GM12878 (cell line): Measurements from ENCODE around the gene LMTK3. TPM values are rescaled to one million over a fixed set of nuclear protein-coding genes. Genes with fewer than 3 reads are reported as not detected.

Source experiments
- ASH2L ChIP-seq: fragments of 300-600, 200-600 bp; sonication (generic); IDR thresholded peaks from 2 replicates; pipeline ENCODE4 v1.6.1; 2017; ENCODE audit warnings: low read depth, mild to moderate bottlenecking, borderline replicate concordance
- BCLAF1 ChIP-seq: fragments of 450-650 bp; IDR thresholded peaks from 2 replicates; pipeline ENCODE4 v1.6.1; 2017; ENCODE audit warnings: antibody characterized with exemption, mild to moderate bottlenecking, moderate library complexity
- CREB1 ChIP-seq: IDR thresholded peaks from 2 replicates; pipeline ENCODE4 v1.6.1; 2012; ENCODE audit warnings: low read depth, mild to moderate bottlenecking, inconsistent platforms
- IKZF1 ChIP-seq: fragments of 450-650 bp; conservative IDR thresholded peaks from 2 replicates; pipeline ENCODE4 v1.6.1; 2017; ENCODE audit warnings: antibody characterized with exemption, mild to moderate bottlenecking
- IRF3 ChIP-seq: fragments of 450-650 bp; IDR thresholded peaks from 2 replicates; pipeline ENCODE4 v1.6.1; 2014; ENCODE audit warnings: mild to moderate bottlenecking
- LARP7 ChIP-seq: fragments of 450-650 bp; IDR thresholded peaks from 2 replicates; pipeline ENCODE4 v1.6.1; 2017; ENCODE audit warnings: mild to moderate bottlenecking
- NR2C1 ChIP-seq: fragments of 450-650 bp; IDR thresholded peaks from 2 replicates; pipeline ENCODE4 v1.6.1; 2017; ENCODE audit warnings: antibody characterized with exemption, mild to moderate bottlenecking, moderate library complexity
- PKNOX1 ChIP-seq: fragments of 450-650 bp; IDR thresholded peaks from 2 replicates; pipeline ENCODE4 v1.6.1; 2016; ENCODE audit warnings: mild to moderate bottlenecking
- RAD21 ChIP-seq: IDR thresholded peaks from 2 replicates; pipeline ENCODE4 v1.6.1; 2011; ENCODE audit warnings: mild to moderate bottlenecking, low read depth, low read length, moderate library complexity; ENCODE audit not compliant: insufficient read depth
- RAD51 ChIP-seq: fragments of 450-650 bp; IDR thresholded peaks from 2 replicates; pipeline ENCODE4 v1.6.1; 2016; ENCODE audit warnings: moderate library complexity, mild to moderate bottlenecking, inconsistent platforms
- RCOR1 ChIP-seq: conservative IDR thresholded peaks from 2 replicates; pipeline ENCODE4 v1.6.1; 2012; ENCODE audit warnings: low read depth, low read length, improper control_type of control experiment
- RFX5 ChIP-seq: IDR thresholded peaks from 2 replicates; pipeline ENCODE4 v1.6.1; 2011; ENCODE audit warnings: low read depth, low read length, improper control_type of control experiment
- USF2 ChIP-seq: IDR thresholded peaks from 2 replicates; pipeline ENCODE4 v1.6.1; 2011; ENCODE audit warnings: low read depth, low read length, improper control_type of control experiment, borderline replicate concordance
- YY1 ChIP-seq: IDR thresholded peaks from 2 replicates; pipeline ENCODE4 v1.6.1; 2011; ENCODE audit warnings: low read depth, mild to moderate bottlenecking, low read length
- ZNF207 ChIP-seq: fragments of 450-650 bp; IDR thresholded peaks from 2 replicates; pipeline ENCODE4 v1.6.1; 2014; ENCODE audit warnings: antibody characterized with exemption, mild to moderate bottlenecking, borderline replicate concordance
- ZNF24 ChIP-seq: fragments of 450-650 bp; IDR thresholded peaks from 2 replicates; pipeline ENCODE4 v1.6.1; 2017; ENCODE audit warnings: antibody characterized with exemption, mild to moderate bottlenecking
- polyA plus RNA-seq, 11 experiments: library from polyadenylated mRNA; depleted of rRNA in 4 of 11; unstranded in 6 of 11; stranded (reverse) in 5 of 11; fragments of >200 nt; fragmentation: Nextera tagmentation in 4 of 11; fragmentation: Illumina TruSeq in 1 of 11; extraction: Ambion mirVana in 4 of 11; extraction: Trizol in 1 of 11; gene quantifications; 1 replicate in 1 of 11; 2 replicates in 10 of 11; pipeline versions ENCODE4 v1.2.1 to v1.2.3, GENCODE V29; 2011 to 2016; ENCODE audit warnings: inconsistent platforms in 2 of 11, missing spikeins in 2 of 11, low read depth in 1 of 11
- total RNA-seq, 4 experiments: library from RNA; depleted of rRNA in 3 of 4; stranded (reverse); fragments of >200 nt in 3 of 4; fragmentation: Illumina TruSeq in 1 of 4; extraction: Trizol in 1 of 4; gene quantifications; 2 replicates each; pipeline versions ENCODE4 v1.2.1 to v1.2.3, GENCODE V29; 2013 to 2021
- TF ChIP-seq, protein P1 (sequence below): fragments of 150-350 bp; IDR thresholded peaks from 2 replicates; pipeline ENCODE4 v1.6.1; 2014; ENCODE audit warnings: mild to moderate bottlenecking, low read depth, low read length
- TF ChIP-seq, protein P2 (sequence below): fragments of 450-650 bp; IDR thresholded peaks from 2 replicates; pipeline ENCODE4 v1.6.1; 2017; ENCODE audit warnings: low read depth, mild to moderate bottlenecking, moderate library complexity
- TF ChIP-seq, protein P3 (sequence below): IDR thresholded peaks from 2 replicates; pipeline ENCODE4 v1.6.1; 2011; ENCODE audit warnings: borderline replicate concordance, low read depth, mild to moderate bottlenecking, moderate library complexity, mixed read lengths, low read length; ENCODE audit not compliant: insufficient read depth; ENCODE audit errors: extremely low read length

LMTK3 gene
- total and polyA plus RNA-seq, 10 of the 15 experiments (the other 5 are each of a cell fraction or from before 2014, with no cell fraction given): under 0.01 to 0.28 (median 0.04) TPM; not detected in 3

DNA sequence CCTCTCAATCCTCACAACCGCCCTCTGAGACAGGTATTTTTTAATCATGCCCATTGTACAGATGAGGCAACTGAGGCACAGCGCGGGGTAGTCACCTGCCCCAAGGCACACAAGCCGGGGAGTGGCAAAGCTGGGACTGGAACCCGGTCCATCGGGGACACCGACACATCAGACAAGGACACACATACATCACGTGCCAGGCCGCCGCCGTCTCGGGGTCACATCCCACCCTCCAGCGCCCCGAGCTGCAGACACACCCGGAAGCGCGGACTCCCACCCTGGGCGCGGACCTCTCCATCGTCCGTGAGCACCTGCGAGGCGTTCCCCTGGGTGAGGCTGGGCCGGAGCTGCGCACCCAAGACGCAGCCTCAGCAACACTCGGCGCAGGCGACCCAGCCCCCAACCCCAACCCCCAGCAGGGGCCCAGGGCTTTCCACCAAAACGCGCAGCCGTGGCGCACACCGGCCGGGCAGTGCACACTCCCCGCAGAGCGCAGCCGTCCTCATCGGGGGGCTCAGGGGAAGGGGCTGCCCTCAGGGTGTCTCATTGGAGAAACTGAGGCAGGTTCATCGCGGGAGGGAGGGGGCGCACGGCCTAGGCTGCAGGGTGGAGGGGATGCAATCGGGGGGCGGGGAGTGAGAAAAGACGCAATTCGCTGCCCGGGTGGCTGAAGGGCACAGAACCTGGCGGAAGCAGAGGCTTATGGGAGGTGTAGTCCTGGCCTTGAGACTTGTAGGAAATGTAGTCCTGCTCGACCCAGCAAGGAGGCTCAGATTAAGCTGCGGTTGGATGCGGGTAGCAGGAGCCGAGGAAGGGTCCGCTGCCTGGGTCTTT lies 1.9 kb upstream of the LMTK3 start (continued):
- TF ChIP-seq BCLAF1 (no peak), IRF3 (no peak), RCOR1 (no peak), LARP7 (no peak; the same call in 1 of the 2 replicates), RFX5 (no peak), NR2C1 (peak; percentile 62), RAD21 (no peak), YY1 (peak; percentile 39; the same call in 1 of the 2 replicates), ZNF24 (no peak), CREB1 (0 out of 2 replicates have a peak, but pooled peaks have one; percentile 44), RAD51 (no peak), USF2 (no peak), ZNF207 (no peak), PKNOX1 (no peak), IKZF1 (peak; percentile 71), ASH2L (no peak)
- TF ChIP-seq, protein P1, sequence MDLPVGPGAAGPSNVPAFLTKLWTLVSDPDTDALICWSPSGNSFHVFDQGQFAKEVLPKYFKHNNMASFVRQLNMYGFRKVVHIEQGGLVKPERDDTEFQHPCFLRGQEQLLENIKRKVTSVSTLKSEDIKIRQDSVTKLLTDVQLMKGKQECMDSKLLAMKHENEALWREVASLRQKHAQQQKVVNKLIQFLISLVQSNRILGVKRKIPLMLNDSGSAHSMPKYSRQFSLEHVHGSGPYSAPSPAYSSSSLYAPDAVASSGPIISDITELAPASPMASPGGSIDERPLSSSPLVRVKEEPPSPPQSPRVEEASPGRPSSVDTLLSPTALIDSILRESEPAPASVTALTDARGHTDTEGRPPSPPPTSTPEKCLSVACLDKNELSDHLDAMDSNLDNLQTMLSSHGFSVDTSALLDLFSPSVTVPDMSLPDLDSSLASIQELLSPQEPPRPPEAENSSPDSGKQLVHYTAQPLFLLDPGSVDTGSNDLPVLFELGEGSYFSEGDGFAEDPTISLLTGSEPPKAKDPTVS: no peak
- TF ChIP-seq, protein P2, sequence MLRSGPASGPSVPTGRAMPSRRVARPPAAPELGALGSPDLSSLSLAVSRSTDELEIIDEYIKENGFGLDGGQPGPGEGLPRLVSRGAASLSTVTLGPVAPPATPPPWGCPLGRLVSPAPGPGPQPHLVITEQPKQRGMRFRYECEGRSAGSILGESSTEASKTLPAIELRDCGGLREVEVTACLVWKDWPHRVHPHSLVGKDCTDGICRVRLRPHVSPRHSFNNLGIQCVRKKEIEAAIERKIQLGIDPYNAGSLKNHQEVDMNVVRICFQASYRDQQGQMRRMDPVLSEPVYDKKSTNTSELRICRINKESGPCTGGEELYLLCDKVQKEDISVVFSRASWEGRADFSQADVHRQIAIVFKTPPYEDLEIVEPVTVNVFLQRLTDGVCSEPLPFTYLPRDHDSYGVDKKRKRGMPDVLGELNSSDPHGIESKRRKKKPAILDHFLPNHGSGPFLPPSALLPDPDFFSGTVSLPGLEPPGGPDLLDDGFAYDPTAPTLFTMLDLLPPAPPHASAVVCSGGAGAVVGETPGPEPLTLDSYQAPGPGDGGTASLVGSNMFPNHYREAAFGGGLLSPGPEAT: no peak
- TF ChIP-seq, protein P3, sequence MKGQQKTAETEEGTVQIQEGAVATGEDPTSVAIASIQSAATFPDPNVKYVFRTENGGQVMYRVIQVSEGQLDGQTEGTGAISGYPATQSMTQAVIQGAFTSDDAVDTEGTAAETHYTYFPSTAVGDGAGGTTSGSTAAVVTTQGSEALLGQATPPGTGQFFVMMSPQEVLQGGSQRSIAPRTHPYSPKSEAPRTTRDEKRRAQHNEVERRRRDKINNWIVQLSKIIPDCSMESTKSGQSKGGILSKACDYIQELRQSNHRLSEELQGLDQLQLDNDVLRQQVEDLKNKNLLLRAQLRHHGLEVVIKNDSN: no peak
